Measurements from ENCODE around the gene HOXB5.

The HOXB5 gene

DNA sequence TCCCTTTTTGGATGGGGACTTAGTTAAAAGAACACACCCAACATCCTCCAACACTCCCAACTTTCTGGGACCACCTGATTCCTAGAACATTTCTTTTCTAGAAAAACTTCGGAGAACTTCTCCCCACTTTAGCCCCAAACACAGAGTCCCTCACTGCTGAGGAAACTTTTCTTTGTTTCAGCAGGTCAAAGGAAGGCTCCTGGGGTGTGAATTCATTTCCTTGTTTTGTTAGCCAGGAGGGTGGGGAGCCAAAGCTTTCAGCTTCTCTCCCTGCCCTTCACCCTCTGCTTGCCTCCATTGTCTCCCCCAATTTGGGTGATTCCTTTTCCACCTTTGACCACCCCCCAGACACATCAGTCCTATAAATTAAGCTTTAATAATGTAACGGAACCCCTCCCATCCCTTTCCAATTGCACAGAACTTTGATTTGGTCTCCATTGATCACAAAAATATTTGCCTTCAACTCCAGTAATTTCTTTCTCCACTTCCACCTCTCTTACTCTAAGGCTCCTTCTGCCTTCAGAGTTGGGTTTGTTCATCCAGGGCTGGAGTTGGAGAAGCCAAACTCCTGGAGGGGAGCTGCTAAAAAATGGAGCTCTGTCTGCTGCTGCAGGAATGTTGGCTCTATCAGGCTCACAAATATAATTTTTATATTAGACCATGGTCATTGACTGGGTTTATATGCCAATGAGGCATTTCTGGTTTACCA is 25.8 kb downstream of the HOXB5 start:
- peak overlapping the region; percentile 2 for H3K4me3 ChIP-seq (ENCODE audit: low read depth, low read length)
- no peak for DNase-seq (ENCODE audit: low read depth, low spot score)
- no peak for TF ChIP-seq CTCF (IDR thresholded peaks at IDR 0.05; ENCODE audit: low read depth, low read length)
- in situ Hi-C loops (cut with HindIII; ENCODE audit: low sequenced_read_pairs), result no loop called here

DNA sequence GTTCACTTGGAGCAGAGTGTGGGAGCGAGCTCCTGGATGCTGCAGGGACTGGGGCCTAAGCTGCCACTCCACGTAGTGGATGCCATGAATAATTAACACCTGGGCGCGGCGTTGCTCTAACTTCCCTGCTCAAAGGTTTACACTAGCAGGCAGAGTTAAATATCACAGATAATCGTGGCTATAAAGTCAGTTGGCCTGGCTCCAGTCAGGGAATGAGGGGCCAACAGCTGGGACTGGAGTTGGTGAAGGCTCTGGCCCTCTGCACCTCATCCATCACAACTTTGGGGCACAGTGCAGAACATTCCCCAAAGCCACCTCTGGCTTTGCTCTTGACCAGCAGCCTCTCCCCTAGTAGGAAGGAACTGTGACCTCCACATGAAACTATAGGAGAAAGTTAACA is 26.4 kb downstream of the HOXB5 start:
- in situ Hi-C loops (cut with HindIII; ENCODE audit: low sequenced_read_pairs), result no loop called here
- no peak for DNase-seq (ENCODE audit: low read depth, low spot score)
- no peak for TF ChIP-seq CTCF (IDR thresholded peaks at IDR 0.05; ENCODE audit: low read depth, low read length)
- H3K4me3 ChIP-seq (ENCODE audit: low read depth, low read length), result no peak overlapping the region

DNA sequence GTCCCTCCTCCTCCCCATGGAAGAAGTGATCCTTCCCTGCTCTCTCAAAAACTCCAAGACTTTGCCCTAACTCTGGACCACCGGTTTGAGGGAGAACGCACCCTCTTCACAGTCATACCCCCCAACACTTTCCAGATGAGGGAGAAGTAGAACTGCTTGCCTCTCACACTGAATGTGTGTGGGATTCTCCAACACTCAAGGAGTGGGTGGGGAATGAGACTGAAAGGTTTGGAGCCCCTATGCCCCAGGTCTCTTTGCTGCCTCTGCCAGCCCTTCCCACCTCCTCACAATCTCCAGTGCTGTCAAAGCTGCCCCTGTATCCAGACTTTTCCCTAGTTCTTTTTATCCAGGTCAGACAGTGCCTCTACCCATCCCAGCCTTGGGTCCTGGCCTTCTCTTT is 26.9 kb downstream of the HOXB5 start:
- no peak for TF ChIP-seq CTCF (IDR thresholded peaks at IDR 0.05; ENCODE audit: low read depth, low read length)
- no peak for DNase-seq (ENCODE audit: low read depth, low spot score)
- no peak overlapping the region for H3K4me3 ChIP-seq (ENCODE audit: low read depth, low read length)
- in situ Hi-C loops (cut with HindIII; ENCODE audit: low sequenced_read_pairs), result no loop called here

- DNase-seq (ENCODE audit: low read depth, low spot score), result no peak
- no peak overlapping the region for H3K4me3 ChIP-seq (ENCODE audit: low read depth, low read length)
- in situ Hi-C loops (cut with HindIII; ENCODE audit: low sequenced_read_pairs), result no loop called here
- no peak for TF ChIP-seq CTCF (IDR thresholded peaks at IDR 0.05; ENCODE audit: low read depth, low read length)
These were observed 27.5 kb downstream of the HOXB5 start for GRCh38 chr17:48565925-48566710.

GRCh38 chr17:48565022-48565554 is 28.5 kb downstream of the HOXB5 start:
- no peak for TF ChIP-seq CTCF (IDR thresholded peaks at IDR 0.05; ENCODE audit: low read depth, low read length)
- in situ Hi-C loops (cut with HindIII; ENCODE audit: low sequenced_read_pairs), result no loop called here
- no peak for DNase-seq (ENCODE audit: low read depth, low spot score)
- peak overlapping the region; percentile 43 for H3K4me3 ChIP-seq (ENCODE audit: low read depth, low read length)

DNA sequence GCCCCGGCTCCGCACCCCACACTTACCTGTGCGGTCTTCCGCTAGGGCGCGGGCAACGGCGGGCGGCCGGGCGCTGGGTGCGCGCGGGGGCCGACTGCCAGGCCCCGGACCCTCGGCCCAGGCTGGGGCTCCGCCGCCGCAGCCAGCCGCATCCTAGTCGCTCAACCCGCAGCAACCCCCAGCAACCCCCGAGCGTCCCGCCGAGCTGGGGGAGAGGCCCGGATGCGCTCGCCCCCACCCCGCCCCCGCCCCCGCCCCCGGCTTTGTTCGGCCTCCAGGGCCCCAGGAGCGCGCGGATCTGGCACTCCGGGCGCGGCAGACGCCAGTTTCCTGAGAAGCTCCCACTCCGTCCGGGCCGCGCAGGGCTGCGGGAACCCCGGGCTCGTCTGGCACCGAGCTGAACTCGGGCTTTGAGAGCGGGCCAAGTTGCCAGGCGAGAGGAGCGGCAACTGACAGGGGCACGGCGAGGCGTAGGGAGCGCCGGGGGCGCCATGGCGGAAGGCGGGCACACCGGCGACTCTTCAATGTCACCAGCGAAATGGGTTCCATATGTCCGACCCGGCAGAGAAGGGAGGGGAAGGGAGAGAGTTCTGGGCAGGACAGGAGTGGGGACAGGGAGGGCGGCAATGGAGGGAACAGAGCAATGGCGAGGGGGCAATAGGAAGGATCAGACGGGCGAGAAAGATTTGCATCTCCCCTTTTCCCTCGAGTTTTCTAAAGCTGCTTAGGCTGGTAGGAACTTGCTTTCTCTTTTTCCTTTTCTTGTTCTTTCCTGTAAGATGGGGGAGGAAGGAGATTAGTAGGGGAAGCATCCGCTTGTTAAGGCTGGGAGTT is 29.2 kb downstream of the HOXB5 start:
- peak overlapping the region; percentile 43 for H3K4me3 ChIP-seq (ENCODE audit: low read depth, low read length)

More for the DNA sequence above, 29.2 kb downstream of the HOXB5 start:
- no peak for TF ChIP-seq CTCF (IDR thresholded peaks at IDR 0.05; ENCODE audit: low read depth, low read length)
- in situ Hi-C loops (cut with HindIII; ENCODE audit: low sequenced_read_pairs), result no loop called here
- no peak for DNase-seq (ENCODE audit: low read depth, low spot score)
